GM20000 (cell line): Measurements from ENCODE around the gene ZNF766.
"Not testable (repeated sequence)": the region's sequence is repeated elsewhere in the genome, so short reads cannot be mapped to it uniquely, and the experiment has no call there.

Experiments used
- DNase-seq: peaks from one replicate; pipeline ENCODE4 v3.0.0; 2012; ENCODE audit warnings: low spot score
- TF ChIP-seq, protein P1 (sequence below): IDR thresholded peaks from 2 replicates; pipeline ENCODE4 v1.5.1; 2012; ENCODE audit warnings: mild to moderate bottlenecking, control low read depth; ENCODE audit errors: extremely low read depth, missing control alignments

ZNF766 gene

DNA sequence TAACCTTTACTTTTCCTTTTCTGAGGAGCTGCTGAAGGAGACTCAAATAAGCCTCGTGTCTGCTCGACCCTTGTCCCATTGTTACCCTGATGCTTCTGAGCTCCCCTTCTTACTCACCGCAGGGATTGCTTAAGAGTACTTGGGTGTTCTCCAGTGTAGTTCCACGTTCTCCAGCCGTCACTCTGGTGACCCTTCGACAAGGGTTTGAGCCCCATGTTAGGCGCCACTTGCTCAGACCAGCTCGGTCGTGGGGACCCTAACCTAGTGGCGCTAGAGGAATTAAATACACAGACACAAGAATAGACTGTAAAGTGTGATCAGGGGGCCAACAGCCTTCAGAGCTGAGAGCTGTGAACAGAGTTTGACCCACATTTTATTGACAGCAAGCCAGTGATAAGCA, 37.9 kb downstream of the ZNF766 start:
- TF ChIP-seq, protein P1, sequence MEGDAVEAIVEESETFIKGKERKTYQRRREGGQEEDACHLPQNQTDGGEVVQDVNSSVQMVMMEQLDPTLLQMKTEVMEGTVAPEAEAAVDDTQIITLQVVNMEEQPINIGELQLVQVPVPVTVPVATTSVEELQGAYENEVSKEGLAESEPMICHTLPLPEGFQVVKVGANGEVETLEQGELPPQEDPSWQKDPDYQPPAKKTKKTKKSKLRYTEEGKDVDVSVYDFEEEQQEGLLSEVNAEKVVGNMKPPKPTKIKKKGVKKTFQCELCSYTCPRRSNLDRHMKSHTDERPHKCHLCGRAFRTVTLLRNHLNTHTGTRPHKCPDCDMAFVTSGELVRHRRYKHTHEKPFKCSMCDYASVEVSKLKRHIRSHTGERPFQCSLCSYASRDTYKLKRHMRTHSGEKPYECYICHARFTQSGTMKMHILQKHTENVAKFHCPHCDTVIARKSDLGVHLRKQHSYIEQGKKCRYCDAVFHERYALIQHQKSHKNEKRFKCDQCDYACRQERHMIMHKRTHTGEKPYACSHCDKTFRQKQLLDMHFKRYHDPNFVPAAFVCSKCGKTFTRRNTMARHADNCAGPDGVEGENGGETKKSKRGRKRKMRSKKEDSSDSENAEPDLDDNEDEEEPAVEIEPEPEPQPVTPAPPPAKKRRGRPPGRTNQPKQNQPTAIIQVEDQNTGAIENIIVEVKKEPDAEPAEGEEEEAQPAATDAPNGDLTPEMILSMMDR: no peak
- DNase-seq: no peak

DNA sequence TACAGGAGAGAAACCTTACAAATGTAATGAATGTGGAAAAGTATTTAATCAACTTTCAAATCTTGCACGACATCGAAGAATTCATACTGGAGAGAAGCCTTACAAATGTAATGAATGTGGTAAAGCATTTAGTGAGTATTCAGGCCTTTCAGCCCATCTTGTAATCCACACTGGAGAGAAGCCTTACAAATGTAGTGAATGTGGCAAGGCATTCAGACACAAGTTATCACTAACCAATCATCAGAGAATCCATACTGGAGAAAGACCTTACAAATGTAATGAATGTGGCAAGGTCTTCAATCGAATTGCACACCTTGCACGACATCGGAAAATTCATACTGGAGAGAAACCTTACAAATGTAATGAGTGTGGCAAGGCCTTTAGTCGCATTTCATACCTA, 53.0 kb downstream of the ZNF766 start:
- TF ChIP-seq, protein P1: no peak
- DNase-seq: no peak

DNA sequence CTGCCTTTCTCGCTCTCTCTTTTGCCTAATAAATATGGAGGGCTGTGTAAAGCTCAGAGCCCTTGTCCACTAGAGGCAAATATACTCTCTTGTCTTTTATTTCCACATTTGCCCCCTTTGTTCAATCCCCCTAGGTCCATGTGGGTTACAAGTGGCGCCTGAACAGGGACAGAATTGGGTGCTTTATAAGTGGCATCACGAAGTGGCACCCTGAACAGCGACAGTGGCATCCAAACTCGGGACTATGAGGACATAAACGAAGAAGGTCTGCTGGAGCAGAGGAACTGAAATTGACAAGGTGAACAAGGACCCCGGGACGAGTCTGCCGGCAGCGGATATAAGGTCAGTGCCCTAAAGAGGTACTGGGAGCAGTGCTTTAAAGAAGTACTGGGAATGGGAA, 62.4 kb downstream of the ZNF766 start:
- no peak for DNase-seq
- TF ChIP-seq, protein P1: no peak

- TF ChIP-seq, protein P1: no peak
Measured at GRCh38 chr19:52335768-52336116, 66.4 kb downstream of the ZNF766 start.

DNA sequence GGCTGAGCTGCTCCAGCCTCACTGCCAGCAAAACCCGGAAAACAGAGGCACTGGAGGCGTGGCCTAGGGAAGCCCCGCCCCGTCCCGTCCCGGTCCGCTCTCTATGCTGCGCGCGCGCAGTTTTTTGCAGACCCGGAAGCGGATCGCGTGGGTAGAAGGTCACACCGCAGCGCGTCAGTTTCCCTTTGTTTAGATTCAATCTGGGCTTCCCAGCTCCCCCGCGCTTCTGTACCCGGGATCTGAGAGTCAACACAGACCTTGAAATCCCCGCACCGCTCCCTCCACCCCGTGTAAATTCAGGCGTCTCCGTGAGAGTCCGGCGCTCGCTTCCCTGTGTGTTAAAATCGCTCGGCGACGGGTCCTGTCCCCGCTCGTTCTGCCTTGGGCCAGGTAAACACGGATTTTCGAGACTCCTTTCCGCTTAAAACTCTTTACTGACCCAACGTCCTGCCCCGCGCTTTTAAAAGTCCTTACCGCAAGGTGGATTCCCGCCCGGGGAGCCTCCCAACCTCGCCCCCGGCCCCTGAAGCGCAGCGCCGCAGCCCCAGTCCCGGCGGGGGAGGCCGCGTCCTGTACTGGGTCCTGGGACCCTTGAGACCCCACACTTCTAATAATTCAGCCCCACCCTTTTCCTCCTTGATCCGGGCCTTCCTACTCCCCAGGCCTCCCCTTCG, 66.9 kb downstream of the ZNF766 start, which contains the start of gene ZNF610:
TSS of gene ZNF610 (plus strand) at position 127 of the 674 bp plus-strand sequence. CDS start 12,930 bp downstream, outside the sequence.
- peak; percentile 87 for DNase-seq
- TF ChIP-seq, protein P1: no peak

More at GRCh38 chr19:52335768-52336116, 66.4 kb downstream of the ZNF766 start:
- no peak for DNase-seq

DNA sequence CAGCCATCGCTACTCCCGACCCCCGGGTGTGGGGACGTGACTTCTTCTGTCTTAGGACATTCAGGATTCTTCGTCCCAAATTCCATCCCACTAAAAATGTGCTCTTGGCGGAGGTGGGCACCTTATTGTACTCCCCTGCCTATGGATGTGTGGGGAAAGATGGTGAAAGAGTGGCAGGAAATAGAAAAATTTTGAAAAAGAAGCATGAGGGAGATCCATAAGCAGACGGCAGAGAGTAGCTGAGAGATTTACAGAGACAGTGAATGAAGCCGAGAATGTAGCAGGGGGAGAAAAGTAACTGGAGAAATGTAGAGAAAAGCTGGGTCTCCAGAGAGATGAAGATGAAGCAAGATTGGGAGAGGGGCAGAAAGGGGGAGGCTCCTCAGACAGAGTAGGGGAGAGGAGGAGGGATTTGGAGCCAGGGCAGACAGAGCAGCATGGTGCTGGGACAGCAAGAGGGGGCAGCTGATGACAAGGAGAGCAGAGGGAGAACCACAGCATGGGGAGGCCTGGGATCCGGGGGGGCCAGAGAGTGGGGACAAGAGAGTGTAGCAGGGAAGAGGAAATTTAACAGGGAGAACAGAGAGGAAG, 67.5 kb downstream of the ZNF766 start:
- no peak for DNase-seq
- TF ChIP-seq, protein P1: no peak

DNA sequence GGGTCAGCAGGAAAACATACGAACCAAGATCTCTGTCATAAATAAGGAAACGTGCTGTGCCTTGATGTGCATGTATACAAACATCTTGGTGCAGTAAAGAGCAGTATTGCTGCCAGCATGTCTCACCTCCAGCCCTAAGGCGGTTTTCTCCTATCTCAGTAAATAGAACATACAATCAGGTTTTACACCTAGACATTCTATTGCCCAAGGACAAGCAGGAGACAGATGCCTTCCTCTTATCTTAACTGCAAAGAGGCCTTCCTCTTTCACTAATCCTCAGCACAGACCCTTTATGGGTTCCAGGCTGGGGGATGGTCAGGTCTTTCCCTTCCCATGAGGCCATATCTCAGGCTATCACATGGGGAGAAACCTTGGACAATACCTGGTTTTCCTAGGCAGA, 69.6 kb downstream of the ZNF766 start:
- DNase-seq: not testable (repeated sequence)

- peak; percentile 37 for DNase-seq
- TF ChIP-seq, protein P1: peak; percentile 39
Measured at GRCh38 chr19:52343548-52343947, 74.2 kb downstream of the ZNF766 start.
